ENCODE data around the gene DGCR6. TPM values are rescaled to one million over a fixed set of nuclear protein-coding genes. Genes with fewer than 3 reads are reported as not detected.
"Not testable (repeated sequence)": the region's sequence is repeated elsewhere in the genome, so short reads cannot be mapped to it uniquely, and the experiment has no call there.

The DGCR6 gene
- total and polyA plus RNA-seq, 9 donors = 0.28 to 4.9 (median 0.90) TPM

DNA sequence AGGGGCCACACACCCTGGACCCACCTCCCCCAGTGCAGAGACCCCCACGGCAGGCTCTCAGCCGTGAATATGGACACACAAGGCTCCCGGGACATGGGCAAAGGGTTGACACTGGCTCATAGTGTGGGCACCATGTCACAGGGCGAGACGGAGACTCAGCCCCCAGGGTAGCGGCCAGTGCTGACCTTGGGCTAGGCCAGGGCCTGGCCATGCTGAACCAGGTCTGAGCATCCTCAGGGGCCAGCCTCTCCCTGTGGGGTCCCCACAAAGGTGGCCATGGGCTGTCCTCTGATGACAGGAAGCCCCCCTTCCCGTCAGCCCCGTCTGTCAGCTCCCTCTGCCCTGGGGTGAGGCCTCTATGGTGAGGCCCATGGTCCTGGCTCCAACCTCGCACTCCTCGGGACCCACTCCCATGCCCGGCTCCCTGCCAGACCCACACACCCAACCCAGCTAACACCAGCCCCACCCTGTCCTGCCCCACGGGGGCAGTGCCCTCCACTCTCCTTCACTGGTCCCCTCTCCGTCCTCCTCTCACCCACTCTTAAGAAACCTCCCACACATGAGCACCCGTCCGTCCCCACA lies 49.0 kb downstream of the DGCR6 start:
- intact Hi-C loops (cut with DNase I) = loop anchor here in 1 of 4 donors (10.0 kb wide), 1 partner anchor 660 kb away; no protein-coding TSS in a partner anchor
- Histone ChIP-seq H3K36me3 (no peaks in the 10 kb centered on the region), H3K4me3 (no peak overlapping the region), H3K4me1 (ENCODE audit: insufficient read depth) (no peaks in the 10 kb centered on the region), H3K27ac (no peak overlapping the region), H3K27me3 (no peaks in the 10 kb centered on the region), H3K9me3 (no peaks in the 10 kb centered on the region)
- DNase-seq = peak in 2 of 5 donors; percentile 9 to 24
- no peak for TF ChIP-seq POLR2A (IDR thresholded peaks at IDR 0.05)
- TF ChIP-seq, protein P1, sequence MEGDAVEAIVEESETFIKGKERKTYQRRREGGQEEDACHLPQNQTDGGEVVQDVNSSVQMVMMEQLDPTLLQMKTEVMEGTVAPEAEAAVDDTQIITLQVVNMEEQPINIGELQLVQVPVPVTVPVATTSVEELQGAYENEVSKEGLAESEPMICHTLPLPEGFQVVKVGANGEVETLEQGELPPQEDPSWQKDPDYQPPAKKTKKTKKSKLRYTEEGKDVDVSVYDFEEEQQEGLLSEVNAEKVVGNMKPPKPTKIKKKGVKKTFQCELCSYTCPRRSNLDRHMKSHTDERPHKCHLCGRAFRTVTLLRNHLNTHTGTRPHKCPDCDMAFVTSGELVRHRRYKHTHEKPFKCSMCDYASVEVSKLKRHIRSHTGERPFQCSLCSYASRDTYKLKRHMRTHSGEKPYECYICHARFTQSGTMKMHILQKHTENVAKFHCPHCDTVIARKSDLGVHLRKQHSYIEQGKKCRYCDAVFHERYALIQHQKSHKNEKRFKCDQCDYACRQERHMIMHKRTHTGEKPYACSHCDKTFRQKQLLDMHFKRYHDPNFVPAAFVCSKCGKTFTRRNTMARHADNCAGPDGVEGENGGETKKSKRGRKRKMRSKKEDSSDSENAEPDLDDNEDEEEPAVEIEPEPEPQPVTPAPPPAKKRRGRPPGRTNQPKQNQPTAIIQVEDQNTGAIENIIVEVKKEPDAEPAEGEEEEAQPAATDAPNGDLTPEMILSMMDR (IDR thresholded peaks at IDR 0.05) = no peak
- TF ChIP-seq EP300 (IDR thresholded peaks at IDR 0.05) = no peak
- 73 to 89% (median 78%) methylated on average over 10 to 15 of the region's 15 CpGs for WGBS, 3 donors

DNA sequence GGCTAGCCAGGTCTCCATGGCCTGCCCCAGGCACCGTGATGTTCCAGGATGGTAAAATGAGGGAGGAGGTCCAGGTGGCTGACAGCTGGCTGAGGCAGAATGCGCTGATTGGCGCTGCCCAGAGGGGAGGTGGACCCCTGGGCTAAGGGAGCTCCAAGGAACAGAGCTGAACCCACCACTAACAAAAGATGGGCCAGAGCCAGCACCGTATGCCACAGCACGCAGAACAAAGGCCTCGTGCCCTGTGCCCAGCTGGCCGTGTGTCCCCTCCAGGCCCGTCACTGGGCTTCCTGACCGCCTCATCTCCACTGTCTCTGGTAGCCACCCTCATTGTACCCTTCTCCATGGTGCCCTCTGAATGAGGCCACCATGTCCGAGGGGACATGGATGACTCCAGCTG lies 49.6 kb downstream of the DGCR6 start:
- 76 to 86% (median 82%) methylated on average over 10 of the region's 10 CpGs for WGBS, 3 donors
- H3K27me3 ChIP-seq = no peaks in the 10 kb centered on the region
- no peak for DNase-seq

DNA sequence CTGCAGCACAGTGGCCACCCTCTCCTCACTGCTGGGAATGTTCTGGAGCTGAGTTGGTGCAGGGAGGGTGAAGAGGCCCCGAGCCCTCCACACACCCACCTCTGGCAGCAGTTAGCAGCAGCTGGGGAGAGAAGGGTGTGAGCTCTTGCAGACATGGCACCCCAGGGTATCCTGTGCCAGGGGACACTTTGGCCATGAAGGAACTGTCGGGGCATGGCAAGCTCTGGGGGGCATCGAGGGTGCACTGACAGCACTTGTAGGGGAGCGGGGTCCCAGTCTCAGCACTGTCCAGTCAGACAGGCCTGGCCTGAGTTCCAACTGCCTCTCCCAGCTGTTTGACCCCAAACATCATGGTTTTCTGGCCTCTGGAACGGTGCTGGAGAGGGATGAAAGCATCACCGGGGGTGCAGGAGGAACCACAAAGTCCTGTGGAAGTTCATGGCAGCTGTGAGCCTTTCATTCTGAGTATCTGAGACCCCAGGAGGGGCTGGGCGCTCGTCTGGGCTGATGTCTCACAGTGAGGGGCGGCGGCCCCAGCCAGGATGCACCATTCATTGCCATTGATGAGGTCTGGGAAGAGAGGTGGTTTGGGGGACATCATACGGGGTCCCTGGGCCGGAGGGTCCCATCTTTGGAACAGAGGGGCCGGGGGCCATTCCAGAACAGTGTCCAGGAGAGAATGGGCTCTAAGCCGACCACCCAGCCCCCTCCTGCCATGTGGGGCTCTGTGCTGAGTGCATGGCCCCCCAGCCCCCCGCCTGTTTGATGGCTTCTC lies 50.2 kb downstream of the DGCR6 start:
- peak in 2 of 5 donors; percentile 4 to 25 for DNase-seq
- not testable (repeated sequence) for H3K27ac ChIP-seq; H3K9me3 ChIP-seq; H3K4me1 ChIP-seq (ENCODE audit: insufficient read depth); H3K4me3 ChIP-seq; H3K36me3 ChIP-seq; H3K27me3 ChIP-seq
- WGBS, 3 donors = 60 to 66% (median 65%) methylated on average over 14 to 15 of the region's 15 CpGs
- intact Hi-C loops (cut with DNase I) = loop anchor here in 1 of 4 donors (10.0 kb wide), 1 partner anchor 658 kb away; no protein-coding TSS in a partner anchor

More for the DNA sequence above, 49.6 kb downstream of the DGCR6 start:
- Histone ChIP-seq H3K4me3 (no peak overlapping the region), H3K9me3 (no peaks in the 10 kb centered on the region), H3K27ac (no peak overlapping the region), H3K36me3 (no peaks in the 10 kb centered on the region), H3K4me1 (ENCODE audit: insufficient read depth) (no peaks in the 10 kb centered on the region)
- intact Hi-C loops (cut with DNase I) = loop anchor here in 1 of 4 donors (10.0 kb wide), 1 partner anchor 659 kb away; no protein-coding TSS in a partner anchor
- TF ChIP-seq EP300 (IDR thresholded peaks at IDR 0.05) (no peak), POLR2A (IDR thresholded peaks at IDR 0.05) (no peak)
- TF ChIP-seq, protein P1 (IDR thresholded peaks at IDR 0.05) = no peak

- H3K27ac ChIP-seq; DNase-seq; H3K27me3 ChIP-seq; H3K4me1 ChIP-seq (ENCODE audit: insufficient read depth); H3K9me3 ChIP-seq; H3K36me3 ChIP-seq; H3K4me3 ChIP-seq: not testable (repeated sequence)
- WGBS, 3 donors = 46 to 66% (median 57%) methylated on average over 15 of the region's 15 CpGs
- intact Hi-C loops (cut with DNase I) = loop anchor here in 1 of 4 donors (10.0 kb wide), 1 partner anchor 658 kb away; no protein-coding TSS in a partner anchor
Observed at GRCh38 chr22:18956956-18957355, 50.8 kb downstream of the DGCR6 start.

- not testable (repeated sequence) for H3K27me3 ChIP-seq; H3K27ac ChIP-seq; H3K4me3 ChIP-seq; H3K36me3 ChIP-seq; H3K4me1 ChIP-seq (ENCODE audit: insufficient read depth); H3K9me3 ChIP-seq
- intact Hi-C loops (cut with DNase I) = loop anchor here in 1 of 4 donors (10.0 kb wide), 1 partner anchor 657 kb away; no protein-coding TSS in a partner anchor
- WGBS, 3 donors = 53 to 60% (median 55%) methylated on average over 9 to 15 of the region's 18 CpGs
- peak in 1 of 5 donors; percentile 17 for DNase-seq
Observed at GRCh38 chr22:18957621-18958320, 51.7 kb downstream of the DGCR6 start.

DNA sequence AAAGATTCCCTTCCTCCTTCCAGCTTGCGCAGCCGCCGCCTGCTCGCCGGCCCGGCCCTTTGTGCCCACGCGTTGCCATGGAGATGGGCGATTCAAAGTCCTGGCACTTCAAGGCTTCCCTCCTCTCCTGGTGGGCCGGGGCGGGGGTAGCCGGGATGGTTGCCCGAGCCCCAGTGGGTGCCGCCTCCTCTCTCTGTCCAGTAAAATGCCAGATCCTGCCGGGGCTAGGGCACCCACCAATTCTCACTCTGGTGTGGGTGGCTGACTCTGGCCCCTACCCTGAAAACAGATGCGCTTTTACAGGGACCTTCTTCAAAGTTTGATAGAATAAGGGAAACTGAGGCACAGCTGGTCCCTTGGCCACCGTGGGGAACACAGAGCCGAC lies 52.2 kb downstream of the DGCR6 start:
- not testable (repeated sequence) for H3K4me1 ChIP-seq (ENCODE audit: insufficient read depth); H3K36me3 ChIP-seq; H3K9me3 ChIP-seq; H3K27ac ChIP-seq; H3K27me3 ChIP-seq; H3K4me3 ChIP-seq; DNase-seq
- intact Hi-C loops (cut with DNase I) = loop anchor here in 1 of 4 donors (10.0 kb wide), 1 partner anchor 656 kb away; no protein-coding TSS in a partner anchor
- 44 to 59% (median 56%) methylated on average over 12 to 18 of the region's 18 CpGs for WGBS, 3 donors

GRCh38 chr22:18958738-18959137 lies 52.6 kb downstream of the DGCR6 start:
- not testable (repeated sequence) for H3K9me3 ChIP-seq; H3K27me3 ChIP-seq; H3K36me3 ChIP-seq; H3K4me3 ChIP-seq; H3K27ac ChIP-seq; H3K4me1 ChIP-seq (ENCODE audit: insufficient read depth)
- intact Hi-C loops (cut with DNase I) = loop anchor here in 1 of 4 donors (10.0 kb wide), 1 partner anchor 656 kb away; no protein-coding TSS in a partner anchor
- 43 to 64% (median 49%) methylated on average over 14 of the region's 14 CpGs for WGBS, 3 donors
- peak in 1 of 5 donors; percentile 17 for DNase-seq

DNA sequence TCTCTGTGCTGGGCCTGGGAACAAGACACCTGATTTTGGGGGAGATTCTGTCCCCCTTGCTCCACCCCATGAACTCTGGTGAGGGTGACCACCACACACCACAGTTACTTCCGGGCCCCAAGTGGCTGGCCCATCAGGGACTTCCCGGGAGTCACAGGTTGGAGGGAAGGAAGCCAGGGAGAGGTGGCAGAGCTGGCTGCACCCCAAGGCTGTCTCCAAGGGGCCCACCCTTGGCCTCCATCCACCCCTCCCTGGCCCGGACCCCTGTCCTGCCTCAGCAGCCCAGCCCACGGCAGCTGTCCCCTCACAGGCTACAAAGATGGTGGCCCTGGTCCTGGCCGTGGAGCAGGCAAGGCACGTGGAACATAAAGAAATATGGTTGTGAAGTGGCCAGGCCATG lies 53.1 kb downstream of the DGCR6 start:
- intact Hi-C loops (cut with DNase I) = loop anchor here in 1 of 4 donors (10.0 kb wide), 1 partner anchor 656 kb away; no protein-coding TSS in a partner anchor
- DNase-seq = peak in 1 of 5 donors; percentile 13
- WGBS, 3 donors = 68 to 76% (median 69%) methylated on average over 6 of the region's 6 CpGs
- H3K27ac ChIP-seq; H3K36me3 ChIP-seq; H3K4me3 ChIP-seq; H3K9me3 ChIP-seq; H3K27me3 ChIP-seq; H3K4me1 ChIP-seq (ENCODE audit: insufficient read depth): not testable (repeated sequence)

GRCh38 chr22:18959741-18960140 lies 53.6 kb downstream of the DGCR6 start:
- DNase-seq = peak in 2 of 5 donors; percentile 2 to 12
- H3K9me3 ChIP-seq; H3K4me3 ChIP-seq; H3K4me1 ChIP-seq (ENCODE audit: insufficient read depth); H3K27ac ChIP-seq; H3K36me3 ChIP-seq; H3K27me3 ChIP-seq: not testable (repeated sequence)
- intact Hi-C loops (cut with DNase I) = loop anchor here in 1 of 4 donors (10.0 kb wide), 1 partner anchor 655 kb away; no protein-coding TSS in a partner anchor
- WGBS, 3 donors = 57 to 58% (median 57%) methylated on average over 7 to 11 of the region's 12 CpGs
